HCT116 (cell line): ENCODE results near the gene HDLBP. TPM values are rescaled to one million over a fixed set of nuclear protein-coding genes. Genes with fewer than 3 reads are reported as not detected.

Experiments used
- ATAC-seq: fragments of 200-7000 bp; cut with Tn5 transposase; 2 replicates; pipeline ENCODE4 v1.9.1; 2020; ENCODE audit warnings: mild to moderate bottlenecking, moderate library complexity
- BruUV-seq: library from RNA; stranded (reverse); fragments of 400-500 nt; replicated peaks from 2 replicates; lab custom pipeline; 2021; lab: Mats Ljungman, UMichigan
- CTCF ChIA-PET: fragments of 300-600 bp; sonication (Branson Sonifier 250); formaldehyde crosslinking; loops from one replicate; lab custom pipeline; 2021; ENCODE audit warnings: antibody characterized with exemption; lab: Charles Lee
- POLR2A ChIA-PET: fragments of 300-600, 350-600 bp; sonication (Branson Sonifier 250); formaldehyde crosslinking; loops from one replicate; lab custom pipeline; 2021; ENCODE audit warnings: antibody characterized with exemption; lab: Charles Lee
- RAD21 ChIA-PET, 2 experiments: fragments of 300-600 bp; sonication (Branson Sonifier 250); formaldehyde crosslinking; loops; one replicate each; lab custom pipeline; 2023; ENCODE audit warnings: low total read pairs in 2 of 2; ENCODE audit not compliant: uncharacterized antibody in 2 of 2, unreplicated experiment in 2 of 2, low non-redundant PET in 1 of 2; lab: Charles Lee
- DNase-seq: peaks from one replicate; pipeline ENCODE4 v3.0.0-alpha.2; 2010; ENCODE audit warnings: low read depth, low spot score
- H2AFZ ChIP-seq: fragments of 200-600 bp; shearing (Covaris generic), sonication (generic); 2 replicates; pipeline ENCODE4 v1.6.1; 2017; ENCODE audit warnings: low read depth, mixed run types, mixed read lengths, antibody characterized with exemption, low read length; ENCODE audit not compliant: poor library complexity, severe bottlenecking
- H3K27ac ChIP-seq: 2 replicates; pipeline ENCODE4 v1.5.1; 2012; ENCODE audit warnings: low read depth, low read length
- H3K27me3 ChIP-seq: fragments of 200-600 bp; sonication (generic); 2 replicates; pipeline ENCODE4 v1.6.1; 2016; ENCODE audit warnings: mixed run types, low read length, mixed read lengths; ENCODE audit not compliant: insufficient read depth
- H3K36me3 ChIP-seq, 2 experiments: fragments of 200-500 bp in 1 of 2; fragments of 200-600 bp in 1 of 2; sonication (Bioruptor generic) in 1 of 2; sonication (generic) in 1 of 2; 2 replicates each; pipeline versions ENCODE4 v1.5.1 to v1.6.1; 2014 to 2016; ENCODE audit warnings: low read length in 2 of 2, inconsistent platforms in 1 of 2, mixed read lengths in 1 of 2, mixed run types in 1 of 2; ENCODE audit not compliant: insufficient read depth in 2 of 2, control insufficient read depth in 1 of 2
- H3K4me1 ChIP-seq, 2 experiments: fragments of 200-600 bp in 1 of 2; sonication (generic) in 1 of 2; 2 replicates each; pipeline versions ENCODE4 v1.5.1 to v1.6.1; 2012 to 2017; ENCODE audit warnings: low read length in 2 of 2, inconsistent platforms in 1 of 2, mild to moderate bottlenecking in 1 of 2, mixed read lengths in 1 of 2, mixed run types in 1 of 2, moderate library complexity in 1 of 2; ENCODE audit not compliant: insufficient read depth in 2 of 2, control insufficient read depth in 1 of 2
- H3K4me2 ChIP-seq: fragments of 200-600 bp; sonication (generic); 2 replicates; pipeline ENCODE4 v1.6.1; 2017; ENCODE audit warnings: mixed run types, low read length, mixed read lengths
- H3K4me3 ChIP-seq, 2 experiments: fragments of 200-600 bp in 1 of 2; sonication (generic) in 1 of 2; replicated peaks in 1 of 2; 2 replicates each; pipeline ENCODE4 v1.5.1; 2011 to 2016; ENCODE audit warnings: low read length in 2 of 2, control low read depth in 1 of 2, low read depth in 1 of 2, mild to moderate bottlenecking in 1 of 2, mixed read lengths in 1 of 2, mixed run types in 1 of 2
- H3K79me2 ChIP-seq: fragments of 200-600 bp; sonication (generic); 2 replicates; pipeline ENCODE4 v1.6.1; 2017; ENCODE audit warnings: mild to moderate bottlenecking, mixed run types, low read length, moderate library complexity, mixed read lengths; ENCODE audit not compliant: insufficient read depth
- H3K9ac ChIP-seq: fragments of 200-600 bp; sonication (generic); 2 replicates; pipeline ENCODE4 v1.6.1; 2016; ENCODE audit warnings: low read length, mixed read lengths
- H3K9me2 ChIP-seq: fragments of 200-600 bp; sonication (generic), shearing (Covaris generic); 2 replicates; pipeline ENCODE4 v1.6.1; 2017; ENCODE audit warnings: mixed run types, mild to moderate bottlenecking, moderate library complexity; ENCODE audit not compliant: insufficient read depth
- H3K9me3 ChIP-seq, 2 experiments: fragments of 200-500 bp in 1 of 2; fragments of 200-600 bp in 1 of 2; sonication (Bioruptor generic) in 1 of 2; sonication (generic) in 1 of 2; 2 replicates each; pipeline ENCODE4 v1.6.1; 2014 to 2017; ENCODE audit warnings: low read length in 2 of 2, mixed read lengths in 2 of 2, inconsistent platforms in 1 of 2, low read depth in 1 of 2, mild to moderate bottlenecking in 1 of 2, mixed run types in 1 of 2, moderate library complexity in 1 of 2; ENCODE audit not compliant: control insufficient read depth in 1 of 2, insufficient read depth in 1 of 2
- H4K20me1 ChIP-seq: fragments of 200-600 bp; sonication (generic), shearing (Covaris generic); 2 replicates; pipeline ENCODE4 v1.6.1; 2017; ENCODE audit warnings: mixed run types, mild to moderate bottlenecking, moderate library complexity; ENCODE audit not compliant: insufficient read depth
- ATF3 ChIP-seq: IDR thresholded peaks from 2 replicates; pipeline ENCODE4 v1.6.1; 2012
- CBX3 ChIP-seq: IDR thresholded peaks from 2 replicates; pipeline ENCODE4 v1.6.1; 2012; ENCODE audit warnings: low read depth
- CEBPB ChIP-seq: IDR thresholded peaks from 2 replicates; pipeline ENCODE4 v1.6.1; 2012; ENCODE audit warnings: low read depth
- ELF1 ChIP-seq: IDR thresholded peaks from 2 replicates; pipeline ENCODE4 v1.6.1; 2012; ENCODE audit warnings: low read depth, borderline replicate concordance
- EZH2 ChIP-seq: fragments of 200-600 bp; sonication (generic); IDR thresholded peaks from 2 replicates; pipeline ENCODE4 v1.6.1; 2017; ENCODE audit warnings: antibody characterized with exemption, mixed run types
- EZH2phosphoT487 ChIP-seq: fragments of 200-600 bp; IDR thresholded peaks from 2 replicates; pipeline ENCODE4 v1.6.1; 2018; ENCODE audit warnings: antibody characterized with exemption, borderline replicate concordance
- FOSL1 ChIP-seq: IDR thresholded peaks from 2 replicates; pipeline ENCODE4 v1.6.1; 2012; ENCODE audit warnings: low read depth
- JUND ChIP-seq: IDR thresholded peaks from 2 replicates; pipeline ENCODE4 v1.6.1; 2012
- MAX ChIP-seq: IDR thresholded peaks from 2 replicates; pipeline ENCODE4 v1.6.1; 2012
- POLR2AphosphoS5 ChIP-seq: IDR thresholded peaks from 2 replicates; pipeline ENCODE4 v1.6.1; 2011; ENCODE audit warnings: mild to moderate bottlenecking, low read depth, low read length, moderate library complexity
- RAD21 ChIP-seq: IDR thresholded peaks from 2 replicates; pipeline ENCODE4 v1.6.1; 2012; ENCODE audit warnings: low read depth, mild to moderate bottlenecking
- SIN3A ChIP-seq: IDR thresholded peaks from 2 replicates; pipeline ENCODE4 v1.6.1; 2012; ENCODE audit warnings: low read depth
- SP1 ChIP-seq: IDR thresholded peaks from 2 replicates; pipeline ENCODE4 v1.6.1; 2012; ENCODE audit warnings: low read depth
- TCF7L2 ChIP-seq: IDR thresholded peaks from 2 replicates; pipeline ENCODE4 v1.7.0; 2011; ENCODE audit warnings: borderline replicate concordance, inconsistent platforms; ENCODE audit not compliant: insufficient read depth, insufficient read length; ENCODE audit errors: extremely low read depth
- YY1 ChIP-seq: IDR thresholded peaks from 2 replicates; pipeline ENCODE4 v1.6.1; 2011; ENCODE audit warnings: low read length, low read depth, moderate library complexity, mild to moderate bottlenecking; ENCODE audit not compliant: insufficient replicate concordance; ENCODE audit errors: extremely low read depth
- ZFX ChIP-seq: fragments of 450-650 bp; IDR thresholded peaks from 2 replicates; pipeline ENCODE4 v1.6.1; 2017
- ZNF274 ChIP-seq: fragments of 200-500 bp; sonication (Bioruptor generic); IDR thresholded peaks from 2 replicates; pipeline ENCODE4 v1.6.1; 2014; ENCODE audit warnings: mild to moderate bottlenecking, low read depth, low read length, inconsistent platforms
- intact Hi-C: fragments of 100-400 bp; cut with micrococcal nuclease; formaldehyde crosslinking; loops from 2 replicates; pipeline ENCODE4 v1.10.0; 2022
- total RNA-seq: library from RNA; stranded (reverse); gene quantifications from one replicate; pipeline ENCODE4 v1.2.1, GENCODE V29; 2021; ENCODE audit not compliant: unreplicated experiment
- TF ChIP-seq, protein P1 (sequence below), 3 experiments: fragments of 200-600 bp in 1 of 3; sonication (generic) in 1 of 3; IDR thresholded peaks in 2 of 3; conservative IDR thresholded peaks in 1 of 3; 2 replicates each; pipeline ENCODE4 v1.5.1; 2012 to 2017; ENCODE audit warnings: low read depth in 2 of 3, low read length in 2 of 3, antibody characterized with exemption in 1 of 3, borderline replicate concordance in 1 of 3, control low read depth in 1 of 3, mild to moderate bottlenecking in 1 of 3, mixed read lengths in 1 of 3, mixed run types in 1 of 3, moderate library complexity in 1 of 3; ENCODE audit not compliant: insufficient read depth in 1 of 3
- TF ChIP-seq, protein P2 (sequence below): IDR thresholded peaks from 2 replicates; pipeline ENCODE4 v1.6.1; 2011; ENCODE audit warnings: mild to moderate bottlenecking, low read length, moderate library complexity; ENCODE audit not compliant: insufficient replicate concordance; ENCODE audit errors: extremely low read depth

The HDLBP gene
- total RNA-seq, 1 experiment from 2014 or later, result 462 TPM

- no peak overlapping the region for H3K27ac ChIP-seq
- POLR2A ChIA-PET, result no interaction called here
- no peak overlapping the region for H3K4me2 ChIP-seq
- H3K79me2 ChIP-seq, result peaks cover 89% of the 10 kb centered on the region
- H3K9me2 ChIP-seq, result no peaks in the 10 kb centered on the region
- RAD21 ChIA-PET, result no interaction called here
- no peak for TF ChIP-seq SIN3A
- no peak for TF ChIP-seq SP1
- no peak for TF ChIP-seq ELF1
- no peak for TF ChIP-seq CBX3
- TF ChIP-seq FOSL1, result no peak
- no peak for TF ChIP-seq MAX
- no peak for TF ChIP-seq JUND
- TF ChIP-seq YY1, result no peak
- no peak for TF ChIP-seq CEBPB
- TF ChIP-seq ATF3, result no peak
- no peak for TF ChIP-seq TCF7L2
- no peak for TF ChIP-seq ZFX
- no peak for TF ChIP-seq POLR2AphosphoS5
- TF ChIP-seq EZH2phosphoT487, result no peak
- TF ChIP-seq, protein P1, sequence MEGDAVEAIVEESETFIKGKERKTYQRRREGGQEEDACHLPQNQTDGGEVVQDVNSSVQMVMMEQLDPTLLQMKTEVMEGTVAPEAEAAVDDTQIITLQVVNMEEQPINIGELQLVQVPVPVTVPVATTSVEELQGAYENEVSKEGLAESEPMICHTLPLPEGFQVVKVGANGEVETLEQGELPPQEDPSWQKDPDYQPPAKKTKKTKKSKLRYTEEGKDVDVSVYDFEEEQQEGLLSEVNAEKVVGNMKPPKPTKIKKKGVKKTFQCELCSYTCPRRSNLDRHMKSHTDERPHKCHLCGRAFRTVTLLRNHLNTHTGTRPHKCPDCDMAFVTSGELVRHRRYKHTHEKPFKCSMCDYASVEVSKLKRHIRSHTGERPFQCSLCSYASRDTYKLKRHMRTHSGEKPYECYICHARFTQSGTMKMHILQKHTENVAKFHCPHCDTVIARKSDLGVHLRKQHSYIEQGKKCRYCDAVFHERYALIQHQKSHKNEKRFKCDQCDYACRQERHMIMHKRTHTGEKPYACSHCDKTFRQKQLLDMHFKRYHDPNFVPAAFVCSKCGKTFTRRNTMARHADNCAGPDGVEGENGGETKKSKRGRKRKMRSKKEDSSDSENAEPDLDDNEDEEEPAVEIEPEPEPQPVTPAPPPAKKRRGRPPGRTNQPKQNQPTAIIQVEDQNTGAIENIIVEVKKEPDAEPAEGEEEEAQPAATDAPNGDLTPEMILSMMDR (IDR thresholded peaks at IDR 0.05 in 2 of 3, conservative IDR thresholded peaks at IDR 0.05 in 1 of 3; ENCODE audit: borderline replicate concordance in 1 of 3, insufficient read depth in 1 of 3, low read depth in 2 of 3, low read length in 2 of 3), result no peak
- TF ChIP-seq ZNF274, result no peak
- TF ChIP-seq EZH2, result no peak
- TF ChIP-seq, protein P2, sequence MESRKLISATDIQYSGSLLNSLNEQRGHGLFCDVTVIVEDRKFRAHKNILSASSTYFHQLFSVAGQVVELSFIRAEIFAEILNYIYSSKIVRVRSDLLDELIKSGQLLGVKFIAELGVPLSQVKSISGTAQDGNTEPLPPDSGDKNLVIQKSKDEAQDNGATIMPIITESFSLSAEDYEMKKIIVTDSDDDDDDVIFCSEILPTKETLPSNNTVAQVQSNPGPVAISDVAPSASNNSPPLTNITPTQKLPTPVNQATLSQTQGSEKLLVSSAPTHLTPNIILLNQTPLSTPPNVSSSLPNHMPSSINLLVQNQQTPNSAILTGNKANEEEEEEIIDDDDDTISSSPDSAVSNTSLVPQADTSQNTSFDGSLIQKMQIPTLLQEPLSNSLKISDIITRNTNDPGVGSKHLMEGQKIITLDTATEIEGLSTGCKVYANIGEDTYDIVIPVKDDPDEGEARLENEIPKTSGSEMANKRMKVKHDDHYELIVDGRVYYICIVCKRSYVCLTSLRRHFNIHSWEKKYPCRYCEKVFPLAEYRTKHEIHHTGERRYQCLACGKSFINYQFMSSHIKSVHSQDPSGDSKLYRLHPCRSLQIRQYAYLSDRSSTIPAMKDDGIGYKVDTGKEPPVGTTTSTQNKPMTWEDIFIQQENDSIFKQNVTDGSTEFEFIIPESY, result no peak
- no peak for TF ChIP-seq RAD21
- H3K27me3 ChIP-seq, result no peaks in the 10 kb centered on the region
- H4K20me1 ChIP-seq, result peaks cover 8% of the 10 kb centered on the region; the same call in 1 of the 2 replicates
- BruUV-seq, result no TSS peak
- H3K9ac ChIP-seq, result no peak overlapping the region
- H3K36me3 ChIP-seq, result 0 out of 4 replicates have a peak, but pooled peaks cover 0 to 3% of the 10 kb centered on the region in 2 experiments
- ATAC-seq (no peak), DNase-seq (no peak)
- CTCF ChIA-PET, result no interaction called here
- H3K4me1 ChIP-seq, result no peaks in the 10 kb centered on the region
- intact Hi-C loops, result no loop called here
- no peak overlapping the region for H3K4me3 ChIP-seq
- no peak overlapping the region for H2AFZ ChIP-seq
- no peaks in the 10 kb centered on the region for H3K9me3 ChIP-seq
These were observed 48.0 kb upstream of the HDLBP start for GRCh38 chr2:241363426-241363825.
